Measurements from ENCODE around the gene WEE1.

GRCh38 chr11:9625728-9626127 is 52.3 kb downstream of the WEE1 start:
- TF ChIP-seq POLR2A (IDR thresholded peaks at IDR 0.05) (no peak), CTCF (IDR thresholded peaks at IDR 0.05 in 8 of 11, conservative IDR thresholded peaks at IDR 0.05 in 3 of 11) (no peak)

Measured in spleen (tissue), 7 donors.